LNCaP clone FGC (cell line): ENCODE measurements around the gene SOSTDC1.
"Not testable (repeated sequence)": the region's sequence is repeated elsewhere in the genome, so short reads cannot be mapped to it uniquely, and the experiment has no call there.

Source experiments
- DNase-seq: peaks from one replicate; pipeline ENCODE4 v3.0.0-alpha.2; 2011; ENCODE audit warnings: low read depth
- H3K4me3 ChIP-seq: 2 replicates; pipeline ENCODE4 v1.5.1; 2011; ENCODE audit warnings: mild to moderate bottlenecking, low read depth, low read length, control low read depth
- TF ChIP-seq, protein P1 (sequence below): IDR thresholded peaks from 2 replicates; pipeline ENCODE4 v1.5.1; 2012; ENCODE audit warnings: mild to moderate bottlenecking; ENCODE audit not compliant: control insufficient read depth, insufficient read depth; ENCODE audit errors: extremely low read depth

SOSTDC1 gene

GRCh38 chr7:16447876-16448275 is 17.7 kb downstream of the SOSTDC1 start:
- DNase-seq = no peak
- H3K4me3 ChIP-seq = no peak overlapping the region
- TF ChIP-seq, protein P1, sequence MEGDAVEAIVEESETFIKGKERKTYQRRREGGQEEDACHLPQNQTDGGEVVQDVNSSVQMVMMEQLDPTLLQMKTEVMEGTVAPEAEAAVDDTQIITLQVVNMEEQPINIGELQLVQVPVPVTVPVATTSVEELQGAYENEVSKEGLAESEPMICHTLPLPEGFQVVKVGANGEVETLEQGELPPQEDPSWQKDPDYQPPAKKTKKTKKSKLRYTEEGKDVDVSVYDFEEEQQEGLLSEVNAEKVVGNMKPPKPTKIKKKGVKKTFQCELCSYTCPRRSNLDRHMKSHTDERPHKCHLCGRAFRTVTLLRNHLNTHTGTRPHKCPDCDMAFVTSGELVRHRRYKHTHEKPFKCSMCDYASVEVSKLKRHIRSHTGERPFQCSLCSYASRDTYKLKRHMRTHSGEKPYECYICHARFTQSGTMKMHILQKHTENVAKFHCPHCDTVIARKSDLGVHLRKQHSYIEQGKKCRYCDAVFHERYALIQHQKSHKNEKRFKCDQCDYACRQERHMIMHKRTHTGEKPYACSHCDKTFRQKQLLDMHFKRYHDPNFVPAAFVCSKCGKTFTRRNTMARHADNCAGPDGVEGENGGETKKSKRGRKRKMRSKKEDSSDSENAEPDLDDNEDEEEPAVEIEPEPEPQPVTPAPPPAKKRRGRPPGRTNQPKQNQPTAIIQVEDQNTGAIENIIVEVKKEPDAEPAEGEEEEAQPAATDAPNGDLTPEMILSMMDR = no peak

DNA sequence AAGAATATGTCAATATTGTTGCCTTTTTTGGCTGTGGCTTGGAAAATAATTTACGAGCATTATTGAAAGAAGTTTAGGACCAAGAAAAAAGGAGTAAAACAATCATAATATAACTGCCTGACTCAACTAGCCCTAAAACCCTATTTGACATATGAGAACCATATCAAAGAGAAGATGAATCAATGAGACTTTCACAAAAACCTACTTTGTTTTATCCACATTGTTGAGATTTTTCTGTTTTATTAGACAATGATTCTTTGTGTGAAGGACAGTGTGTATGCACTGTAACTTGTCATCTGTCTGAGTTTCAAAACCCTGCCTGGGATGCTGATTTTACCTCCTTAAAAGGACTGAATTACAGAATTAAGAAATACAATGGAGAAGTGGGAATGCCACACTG is 19.0 kb downstream of the SOSTDC1 start:
- TF ChIP-seq, protein P1 = no peak
- no peak for DNase-seq
- no peak overlapping the region for H3K4me3 ChIP-seq

- not testable (repeated sequence) for H3K4me3 ChIP-seq, DNase-seq
These were observed 21.7 kb downstream of the SOSTDC1 start for GRCh38 chr7:16443871-16444270.

DNA sequence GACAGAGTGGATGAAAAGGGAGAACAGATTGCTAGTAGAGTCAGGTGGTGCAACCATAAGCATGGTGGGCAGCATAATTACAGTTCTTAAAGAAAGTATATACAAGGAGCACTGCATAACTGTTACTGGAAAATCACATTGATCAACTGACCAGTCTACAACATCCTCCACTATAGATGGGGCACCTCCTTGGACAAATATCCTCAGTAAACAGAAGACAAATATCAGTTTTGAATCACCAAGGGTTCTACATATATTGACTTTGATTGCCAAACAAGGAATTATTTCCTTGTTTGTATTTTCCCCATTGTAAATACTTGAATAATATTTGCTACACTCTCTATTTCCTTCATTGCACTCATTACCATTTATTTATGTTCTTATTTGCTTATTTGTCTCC is 26.6 kb downstream of the SOSTDC1 start:
- DNase-seq = peak; percentile 69
- TF ChIP-seq, protein P1 = no peak
- H3K4me3 ChIP-seq = no peak overlapping the region

DNA sequence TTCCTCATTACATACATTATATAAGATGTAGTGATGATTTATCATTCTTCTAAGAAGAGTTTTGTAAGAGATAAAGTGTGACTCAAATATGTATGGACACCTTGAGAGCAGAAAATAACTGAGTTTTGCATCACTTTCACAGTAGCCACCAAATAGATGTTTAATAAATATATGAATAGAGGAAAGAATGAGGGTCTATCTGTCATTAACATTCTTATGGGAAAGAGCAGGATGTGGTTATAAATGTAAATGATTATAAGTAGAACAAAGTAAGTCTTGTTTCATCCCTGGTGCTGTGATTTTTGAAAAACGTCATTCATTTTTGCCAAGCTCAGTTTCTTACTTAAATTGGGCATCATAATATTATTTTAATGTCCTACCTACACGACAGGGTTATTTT is 29.2 kb downstream of the SOSTDC1 start:
- no peak overlapping the region for H3K4me3 ChIP-seq
- TF ChIP-seq, protein P1 = no peak
- DNase-seq = no peak

DNA sequence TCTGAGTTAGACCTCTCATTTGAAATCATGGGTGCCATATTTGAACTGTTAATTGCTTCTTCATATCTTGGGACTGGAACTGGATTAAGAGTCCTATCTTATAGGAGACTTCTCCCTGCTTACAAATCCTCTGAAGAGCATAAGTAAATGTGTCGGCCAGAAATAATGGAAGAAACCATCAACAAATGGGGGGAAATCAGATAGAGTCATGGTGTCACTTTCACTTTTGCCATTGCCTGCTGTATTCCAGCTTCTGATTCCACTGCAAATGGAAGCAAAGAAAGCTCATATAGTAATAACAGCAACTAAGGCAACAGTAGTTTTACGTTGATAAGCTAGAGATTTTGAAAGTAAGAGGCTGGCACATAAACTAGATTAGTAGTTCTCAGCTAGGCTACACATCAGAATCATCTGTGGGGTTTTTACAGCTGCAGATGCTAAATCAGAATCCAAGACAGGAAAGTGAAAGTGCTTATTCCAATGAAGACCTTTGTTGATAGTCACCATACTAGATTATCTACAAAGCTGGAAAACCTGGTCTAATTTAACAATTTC is 31.9 kb downstream of the SOSTDC1 start:
- no peak for DNase-seq
- TF ChIP-seq, protein P1 = no peak
- no peak overlapping the region for H3K4me3 ChIP-seq

DNA sequence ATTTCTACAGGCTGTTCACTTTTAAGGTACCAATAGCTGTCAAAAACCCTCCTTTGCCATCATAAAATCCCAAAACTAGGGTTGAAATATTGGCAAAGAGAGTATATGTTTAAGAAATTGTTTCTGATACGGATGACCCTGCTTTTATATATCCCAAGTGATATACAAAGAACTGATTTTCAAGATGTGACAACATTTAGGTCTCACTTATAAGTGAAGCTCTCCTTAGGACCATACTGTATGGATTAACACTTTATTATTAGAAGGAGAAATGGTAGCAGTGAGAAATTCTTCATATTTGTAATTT is 33.2 kb downstream of the SOSTDC1 start:
- TF ChIP-seq, protein P1 = no peak
- no peak overlapping the region for H3K4me3 ChIP-seq
- DNase-seq = no peak
